Stimulated activated CD8-positive, alpha-beta memory T cell treated with anti-CD3 and anti-CD28 coated beads, Interleukin-7, amount 100 ng/mL, for 24 hours (primary cell): ENCODE data around the gene ARHGAP44.

Experiments
- DNase-seq: peaks from one replicate; pipeline ENCODE4 v3.0.0-alpha.2; 2020; ENCODE audit warnings: low read depth

The ARHGAP44 gene

GRCh38 chr17:12900474-12900873, 111.2 kb downstream of the ARHGAP44 start:
- DNase-seq: no peak

GRCh38 chr17:12902046-12902445, 112.7 kb downstream of the ARHGAP44 start:
- DNase-seq: no peak

- DNase-seq: no peak
Observed at GRCh38 chr17:12907477-12907876, 118.2 kb downstream of the ARHGAP44 start.

- DNase-seq: no peak
Observed at GRCh38 chr17:12909046-12909445, 119.7 kb downstream of the ARHGAP44 start.

DNA sequence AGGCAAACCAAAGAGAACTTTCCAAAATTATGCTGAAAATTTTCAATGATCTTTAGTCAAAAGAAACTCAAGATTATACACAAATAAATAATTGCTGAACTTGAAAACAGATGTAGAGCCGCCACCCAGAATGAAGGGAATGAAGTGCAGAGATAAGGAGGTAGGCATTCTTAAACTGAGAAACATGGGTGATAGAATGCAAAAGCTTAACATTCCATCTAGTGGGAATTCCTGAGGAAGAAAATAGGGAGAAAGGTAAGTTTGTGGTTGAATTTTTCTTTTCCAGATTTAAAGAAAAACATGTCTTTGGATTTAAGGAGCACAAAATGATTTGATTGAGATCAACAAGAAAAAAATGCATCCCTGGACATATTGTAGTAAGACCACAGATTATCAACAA, 120.2 kb downstream of the ARHGAP44 start:
- DNase-seq: no peak

DNA sequence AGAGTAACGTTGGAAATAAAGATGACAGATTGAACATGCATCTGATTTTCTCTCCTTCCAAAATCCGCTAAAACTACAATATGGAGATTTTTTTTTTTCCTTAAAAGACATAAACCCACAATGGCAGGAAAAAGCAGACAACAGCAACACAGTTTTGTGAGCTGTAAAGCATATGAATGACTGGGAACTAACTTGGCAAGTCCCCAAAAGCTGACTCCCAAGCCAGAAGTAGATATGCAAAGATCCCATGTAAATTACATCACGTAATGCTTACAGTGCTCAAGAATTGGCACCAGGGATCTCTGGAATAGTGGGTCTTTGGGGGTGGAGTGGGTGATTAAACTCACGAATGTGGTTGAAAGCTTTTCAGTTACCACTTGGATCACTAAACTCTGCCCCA, 121.9 kb downstream of the ARHGAP44 start:
- no peak for DNase-seq

- no peak for DNase-seq
Observed at GRCh38 chr17:12917399-12917798, 128.1 kb downstream of the ARHGAP44 start.

GRCh38 chr17:12918142-12918541, 128.8 kb downstream of the ARHGAP44 start:
- DNase-seq: no peak

DNA sequence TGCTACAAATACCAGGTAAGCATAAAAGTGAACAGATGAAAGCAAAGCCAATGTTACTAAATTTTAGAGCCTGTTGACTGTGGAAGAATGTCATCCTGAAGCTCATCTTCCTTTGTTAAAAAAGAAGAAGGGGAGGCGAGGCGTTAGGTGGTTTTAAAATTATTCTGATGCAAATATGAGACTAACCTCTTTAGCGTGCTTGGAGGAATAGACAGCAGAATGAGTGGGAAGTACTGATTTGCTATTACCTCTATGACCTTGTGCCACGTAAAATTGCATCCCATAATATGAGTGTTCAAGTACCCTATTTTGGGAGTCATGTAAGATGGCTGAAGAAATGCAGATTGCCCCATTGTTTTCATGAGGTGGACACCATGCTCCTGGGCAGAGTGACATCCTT, 132.8 kb downstream of the ARHGAP44 start:
- no peak for DNase-seq

DNA sequence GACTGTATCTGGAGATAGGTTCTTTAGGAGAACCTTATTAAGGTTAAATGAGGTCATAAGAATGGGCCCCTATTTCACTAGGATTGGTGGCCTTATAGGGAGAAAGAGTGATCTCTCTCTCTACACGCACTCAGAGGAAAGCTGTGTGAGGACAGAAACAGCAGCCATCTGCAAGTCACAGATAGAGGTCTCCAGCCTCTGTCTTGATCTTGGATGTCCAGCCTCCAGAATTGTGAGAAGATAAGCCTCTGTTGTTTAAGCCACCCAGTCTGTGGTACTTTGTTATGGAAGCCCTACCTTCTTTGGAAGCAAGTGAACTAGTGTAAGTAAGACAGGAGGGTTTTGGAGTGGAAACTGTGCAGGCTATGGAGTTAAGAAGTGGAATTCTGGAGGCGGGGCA, 135.3 kb downstream of the ARHGAP44 start:
- no peak for DNase-seq

DNA sequence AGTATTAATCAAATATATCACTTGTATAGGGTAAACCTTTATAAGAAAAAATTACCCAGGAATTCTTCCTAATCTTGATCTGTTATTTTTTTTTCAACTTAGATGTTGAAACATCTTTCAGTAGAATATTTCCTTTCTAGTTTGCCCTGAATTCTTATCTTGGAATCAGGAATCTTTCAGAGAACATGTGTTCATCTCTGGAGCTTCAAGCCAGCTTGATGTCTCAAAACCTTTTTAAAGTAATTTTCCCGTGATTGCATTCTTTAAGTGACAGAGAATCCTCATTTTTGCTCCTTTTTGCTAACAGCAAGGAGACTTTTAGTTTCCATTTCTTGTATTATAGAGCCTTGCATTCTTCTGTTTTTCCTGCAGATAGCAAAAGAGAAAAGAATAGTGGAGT, 137.7 kb downstream of the ARHGAP44 start:
- no peak for DNase-seq

DNA sequence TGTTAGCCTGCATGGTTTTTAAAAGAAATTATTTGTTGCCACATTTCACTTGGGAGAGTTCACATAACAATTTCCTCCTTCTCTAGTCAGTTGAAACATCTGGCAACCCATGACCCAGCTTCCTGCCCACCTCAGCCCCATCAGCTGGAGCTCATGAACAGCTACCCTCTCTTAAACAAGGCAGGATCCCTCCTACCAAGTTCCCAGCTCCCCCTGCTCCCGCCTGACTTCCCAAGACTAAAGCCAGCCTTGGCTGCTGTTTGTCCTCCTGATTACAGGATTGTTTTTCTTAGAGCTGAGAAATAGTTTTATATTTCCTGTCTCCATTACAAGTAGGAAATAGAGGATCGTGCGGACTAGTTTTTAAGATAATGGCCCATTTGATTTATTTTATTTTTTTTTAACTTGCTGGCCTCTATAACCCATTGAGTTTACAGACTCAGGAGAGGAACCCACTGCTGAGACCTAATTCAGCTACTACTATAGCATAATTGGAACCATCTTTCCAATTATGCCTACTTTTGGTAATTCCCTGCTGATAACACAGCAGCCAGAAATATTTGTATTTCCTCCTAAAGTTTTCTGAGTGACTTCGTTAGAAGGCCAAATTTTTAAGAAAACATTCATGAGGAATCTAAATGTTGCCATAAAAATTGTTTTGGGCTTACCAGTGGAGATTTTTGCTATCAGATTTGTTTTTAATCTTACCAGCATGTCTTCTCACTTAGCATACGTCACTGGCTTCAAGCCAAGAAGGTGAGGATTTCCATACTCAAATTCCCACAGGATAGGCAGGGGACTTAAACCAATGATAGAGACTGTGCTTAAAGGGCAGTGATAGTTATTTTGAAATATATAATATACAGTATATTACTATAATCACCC, 138.5 kb downstream of the ARHGAP44 start:
- no peak for DNase-seq

GRCh38 chr17:12928736-12929135, 139.4 kb downstream of the ARHGAP44 start:
- DNase-seq: no peak

DNA sequence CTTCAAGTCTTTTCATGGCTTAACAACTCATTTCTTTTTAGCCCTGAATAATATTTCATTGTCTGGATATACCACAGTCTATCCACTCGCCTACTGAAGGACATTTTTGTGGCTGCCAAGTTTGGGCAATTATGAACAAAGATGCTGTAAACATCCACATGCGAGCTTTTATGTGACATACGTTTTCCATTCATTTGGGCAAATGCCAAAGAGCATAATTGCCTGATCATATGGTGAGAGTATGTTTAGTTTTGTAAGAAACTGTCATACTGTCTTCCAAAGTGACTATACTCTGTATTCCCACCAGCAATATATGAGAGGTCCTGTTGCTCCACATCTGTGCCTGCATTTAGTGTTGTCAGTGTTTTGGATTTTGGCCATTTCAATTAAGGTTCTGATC, 147.2 kb downstream of the ARHGAP44 start:
- no peak for DNase-seq

DNA sequence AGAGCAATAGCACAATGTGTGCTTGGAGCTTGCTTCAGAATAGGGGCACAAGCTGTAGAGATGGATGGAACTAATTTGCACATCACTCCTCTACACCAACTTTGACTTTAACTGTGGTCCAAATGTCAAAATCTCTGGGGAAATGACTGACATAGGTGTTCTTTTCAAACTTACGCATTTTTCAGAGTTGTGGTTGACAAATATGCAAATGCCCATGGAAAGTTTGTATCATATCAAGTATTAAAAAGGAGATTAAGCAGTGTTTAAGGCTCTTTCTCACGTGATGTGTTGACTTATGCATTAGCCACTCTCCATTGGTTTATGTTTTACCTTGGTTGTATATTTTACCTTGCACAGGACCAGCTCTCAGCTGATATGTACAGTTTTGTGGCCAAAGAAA, 151.4 kb downstream of the ARHGAP44 start:
- DNase-seq: no peak

DNA sequence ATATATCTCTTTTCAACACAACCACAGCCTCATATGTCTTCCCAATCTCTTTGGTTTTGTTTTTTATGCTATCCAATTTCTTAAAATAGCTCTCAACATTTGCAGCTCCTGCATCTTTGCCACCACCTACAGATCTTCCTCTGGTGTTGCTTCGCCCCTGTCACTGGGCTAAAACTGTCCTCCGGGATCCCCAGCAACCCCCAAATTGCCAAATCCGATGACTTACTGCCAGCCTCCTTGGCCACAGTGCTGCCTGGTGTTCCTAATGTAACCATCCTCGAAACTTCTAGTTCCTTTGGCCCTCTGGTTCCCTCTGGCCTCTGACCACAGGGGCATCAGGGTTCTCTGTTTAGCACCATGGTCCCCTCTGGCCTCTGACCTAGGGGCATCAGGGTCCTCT, 157.7 kb downstream of the ARHGAP44 start:
- no peak for DNase-seq

DNA sequence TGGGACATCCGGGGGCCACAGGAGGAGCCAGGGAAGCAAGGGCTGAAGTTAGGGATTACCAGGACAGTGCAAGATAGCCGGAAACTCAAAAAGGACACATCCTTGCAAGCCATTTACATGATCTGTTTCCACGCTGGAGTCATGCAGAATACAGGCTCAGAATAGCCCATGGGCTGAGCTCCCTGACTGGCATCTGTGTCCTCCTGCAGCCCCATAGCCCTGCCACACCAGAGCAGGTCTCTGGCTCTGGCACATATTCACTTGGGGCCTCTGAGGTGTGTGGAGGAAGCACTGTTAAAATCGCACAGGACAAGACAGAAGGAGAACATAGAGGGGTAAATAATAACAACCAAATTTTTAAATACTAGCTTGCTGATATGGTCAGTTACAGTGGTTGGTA, 162.7 kb downstream of the ARHGAP44 start:
- DNase-seq: no peak

DNA sequence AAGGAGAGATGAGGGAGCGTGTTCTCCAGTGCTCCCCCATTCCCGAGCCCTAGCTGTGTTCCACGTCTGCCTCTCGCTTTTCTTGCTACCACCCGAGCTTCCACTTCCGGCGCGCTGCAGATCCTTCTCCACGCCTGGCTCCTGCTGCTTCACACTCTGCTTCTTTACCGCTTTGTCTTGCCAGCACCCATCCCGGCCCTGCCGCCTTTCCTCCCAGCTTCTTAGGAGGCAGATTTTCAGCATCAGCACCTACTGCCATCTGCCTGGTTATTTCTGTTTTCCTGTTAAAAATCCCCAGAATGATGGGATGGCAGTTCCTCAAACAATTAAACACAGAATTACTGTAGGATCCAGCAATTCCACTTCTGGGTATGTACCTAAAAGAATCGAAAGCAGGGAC, 163.9 kb downstream of the ARHGAP44 start:
- DNase-seq: no peak

DNA sequence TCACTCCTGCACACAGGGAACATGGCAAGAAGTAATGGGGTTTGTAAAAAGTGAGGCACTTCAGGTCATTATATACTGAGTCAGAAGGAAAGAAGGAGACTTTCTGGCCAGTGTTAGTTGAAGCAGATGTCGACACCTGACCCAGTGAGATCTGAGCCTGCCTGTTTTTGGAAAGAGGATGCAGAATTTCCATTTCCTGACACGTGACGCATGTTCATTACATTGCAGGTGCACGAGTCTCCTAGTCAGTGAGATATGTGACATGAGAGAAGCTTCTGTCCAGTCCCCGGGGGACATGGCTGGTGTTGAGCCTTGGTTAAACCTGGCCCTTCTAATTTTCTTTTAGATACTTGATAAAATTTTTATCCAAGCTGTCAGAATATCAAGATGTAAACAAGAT, 166.2 kb downstream of the ARHGAP44 start:
- no peak for DNase-seq

DNA sequence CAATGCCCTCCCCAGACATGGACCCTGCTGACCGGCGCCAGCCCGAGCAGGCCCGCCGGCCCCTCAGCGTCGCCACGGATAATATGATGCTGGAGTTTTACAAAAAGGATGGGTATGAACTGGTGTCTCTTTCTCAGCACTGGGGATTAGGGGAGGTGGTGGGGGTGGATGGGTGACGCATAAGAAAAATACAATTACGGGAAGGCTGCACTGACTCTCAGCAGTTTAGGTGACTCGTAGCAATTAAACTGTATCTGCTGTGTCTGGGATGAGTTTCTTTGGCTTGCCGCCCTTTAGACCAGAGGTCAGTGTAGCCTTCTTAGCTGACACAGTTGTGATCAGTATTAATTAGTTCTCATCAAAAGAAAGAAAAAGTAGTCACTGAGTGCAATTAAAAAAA, 169.5 kb downstream of the ARHGAP44 start:
- no peak for DNase-seq

DNA sequence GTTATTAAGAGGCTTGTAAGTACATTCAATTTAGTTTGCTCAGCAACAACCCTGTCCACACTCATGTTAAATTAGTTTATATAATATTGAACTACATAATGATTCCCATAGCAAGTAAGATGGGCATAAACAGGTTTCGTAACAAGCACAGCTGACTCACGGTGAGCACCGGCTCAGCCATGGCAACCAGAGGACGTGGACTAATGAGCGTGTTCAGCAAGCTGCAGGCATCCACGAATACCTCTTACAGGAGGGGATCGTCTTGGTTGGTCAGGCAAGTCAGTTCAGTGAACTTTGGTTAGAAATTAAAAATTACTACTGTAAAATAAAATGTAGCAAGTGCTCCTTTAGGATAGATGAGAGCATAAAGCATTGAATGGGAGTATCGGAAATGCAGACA, 170.1 kb downstream of the ARHGAP44 start:
- no peak for DNase-seq

DNA sequence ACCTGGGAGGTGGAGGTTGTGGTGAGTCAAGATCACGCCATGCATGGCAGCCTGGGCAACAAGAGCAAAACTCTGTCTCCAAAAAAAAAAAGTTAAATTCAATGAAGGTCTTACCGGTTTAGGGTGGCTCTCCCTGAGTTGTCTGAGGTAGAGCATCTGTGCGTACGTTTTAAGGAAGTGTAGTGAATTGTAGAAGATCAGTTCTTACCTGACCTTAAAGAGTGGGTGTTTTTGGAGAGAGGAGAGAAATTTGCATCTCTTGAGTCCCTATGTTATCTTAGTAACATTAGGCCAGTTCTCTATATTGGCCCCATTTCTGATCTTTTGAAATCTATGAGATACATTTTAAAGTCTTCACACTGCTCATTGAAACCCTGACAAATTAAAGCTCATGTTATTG, 172.4 kb downstream of the ARHGAP44 start:
- no peak for DNase-seq

GRCh38 chr17:12963505-12963904, 174.2 kb downstream of the ARHGAP44 start:
- no peak for DNase-seq

GRCh38 chr17:12964162-12964561, 174.9 kb downstream of the ARHGAP44 start:
- no peak for DNase-seq
